SU-DHL-6 (cell line): ENCODE measurements around the gene FGFR3.

Experiments used
- EZH2phosphoT487 ChIP-seq: fragments of 200-600 bp; sonication (generic), shearing (Covaris generic); conservative IDR thresholded peaks from 2 replicates; pipeline ENCODE4 v1.6.1; 2018; ENCODE audit warnings: mild to moderate bottlenecking, antibody characterized with exemption, low read length, moderate library complexity, mixed read lengths
- TF ChIP-seq, protein P1 (sequence below): fragments of 200-600 bp; sonication (generic); IDR thresholded peaks from one replicate; pipeline ENCODE4 v1.5.1; 2017; ENCODE audit warnings: antibody characterized with exemption, mild to moderate bottlenecking, low read length, moderate library complexity; ENCODE audit not compliant: insufficient read depth, poor library complexity, severe bottlenecking

DNA sequence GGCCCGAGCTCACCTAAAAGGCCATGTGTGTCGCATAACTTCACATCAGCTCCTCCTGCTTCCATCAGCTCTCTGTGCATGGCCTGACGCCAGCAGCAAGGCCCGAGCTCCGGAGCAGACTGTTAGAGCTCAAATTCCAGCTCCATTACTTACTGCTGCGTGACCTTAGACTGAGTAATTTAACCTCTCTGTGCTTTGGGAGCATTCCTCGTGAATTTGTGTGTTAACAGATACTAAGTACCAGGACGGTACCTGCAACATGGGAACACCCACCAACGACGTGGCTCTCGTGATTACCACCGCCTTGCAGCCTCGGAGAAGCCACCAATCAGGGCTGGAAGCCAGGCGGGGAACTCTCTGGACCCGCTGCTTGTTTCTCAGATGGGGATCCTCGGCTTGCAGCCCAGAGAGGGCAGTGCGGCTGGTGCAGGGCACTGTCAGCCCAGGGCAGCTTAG, 49.9 kb downstream of the FGFR3 start:
- TF ChIP-seq, protein P1, sequence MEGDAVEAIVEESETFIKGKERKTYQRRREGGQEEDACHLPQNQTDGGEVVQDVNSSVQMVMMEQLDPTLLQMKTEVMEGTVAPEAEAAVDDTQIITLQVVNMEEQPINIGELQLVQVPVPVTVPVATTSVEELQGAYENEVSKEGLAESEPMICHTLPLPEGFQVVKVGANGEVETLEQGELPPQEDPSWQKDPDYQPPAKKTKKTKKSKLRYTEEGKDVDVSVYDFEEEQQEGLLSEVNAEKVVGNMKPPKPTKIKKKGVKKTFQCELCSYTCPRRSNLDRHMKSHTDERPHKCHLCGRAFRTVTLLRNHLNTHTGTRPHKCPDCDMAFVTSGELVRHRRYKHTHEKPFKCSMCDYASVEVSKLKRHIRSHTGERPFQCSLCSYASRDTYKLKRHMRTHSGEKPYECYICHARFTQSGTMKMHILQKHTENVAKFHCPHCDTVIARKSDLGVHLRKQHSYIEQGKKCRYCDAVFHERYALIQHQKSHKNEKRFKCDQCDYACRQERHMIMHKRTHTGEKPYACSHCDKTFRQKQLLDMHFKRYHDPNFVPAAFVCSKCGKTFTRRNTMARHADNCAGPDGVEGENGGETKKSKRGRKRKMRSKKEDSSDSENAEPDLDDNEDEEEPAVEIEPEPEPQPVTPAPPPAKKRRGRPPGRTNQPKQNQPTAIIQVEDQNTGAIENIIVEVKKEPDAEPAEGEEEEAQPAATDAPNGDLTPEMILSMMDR, result no peak
- TF ChIP-seq EZH2phosphoT487, result no peak
